GM19099 (cell line): ENCODE measurements around the gene CIPC.

Source experiments
- POLR2A ChIP-seq: IDR thresholded peaks from 3 replicates; pipeline ENCODE4 v1.6.1; 2011; ENCODE audit warnings: low read depth; ENCODE audit not compliant: insufficient read length; ENCODE audit errors: extremely low read depth

The CIPC gene

GRCh38 chr14:77124345-77125280 lies 26.6 kb downstream of the CIPC start:
- TF ChIP-seq POLR2A, result peak; percentile 26

GRCh38 chr14:77125281-77125801 lies 27.3 kb downstream of the CIPC start:
- no peak for TF ChIP-seq POLR2A

GRCh38 chr14:77125823-77126325 lies 27.8 kb downstream of the CIPC start:
- no peak for TF ChIP-seq POLR2A

- TF ChIP-seq POLR2A, result no peak
These were observed 28.5 kb downstream of the CIPC start for GRCh38 chr14:77126461-77126990.

GRCh38 chr14:77128414-77128891 lies 30.4 kb downstream of the CIPC start:
- no peak for TF ChIP-seq POLR2A

- no peak for TF ChIP-seq POLR2A
These were observed 32.3 kb downstream of the CIPC start for GRCh38 chr14:77130386-77130785.

GRCh38 chr14:77131206-77131605 lies 33.1 kb downstream of the CIPC start:
- no peak for TF ChIP-seq POLR2A

GRCh38 chr14:77131871-77132486 lies 33.9 kb downstream of the CIPC start:
- no peak for TF ChIP-seq POLR2A

- TF ChIP-seq POLR2A, result no peak
These were observed 35.8 kb downstream of the CIPC start for GRCh38 chr14:77133720-77134338.

- no peak for TF ChIP-seq POLR2A
These were observed 41.0 kb downstream of the CIPC start for GRCh38 chr14:77139022-77139421.

- no peak for TF ChIP-seq POLR2A
These were observed 41.7 kb downstream of the CIPC start for GRCh38 chr14:77139540-77140358.

- no peak for TF ChIP-seq POLR2A
These were observed 42.5 kb downstream of the CIPC start for GRCh38 chr14:77140359-77141213.
